IMR-90 (cell line): Measurements from ENCODE around the gene NANOS3. TPM values are rescaled to one million over a fixed set of nuclear protein-coding genes. Genes with fewer than 3 reads are reported as not detected.

Source experiments
- CEBPB ChIP-seq: IDR thresholded peaks from 2 replicates; pipeline ENCODE4 v1.6.1; 2012; ENCODE audit warnings: low read depth, low read length, improper control_type of control experiment
- polyA plus RNA-seq, 3 experiments: library from polyadenylated mRNA; depleted of rRNA; stranded (reverse); fragments of >200 nt; gene quantifications; 2 replicates each; pipeline ENCODE4 v1.2.3, GENCODE V29; 2012; ENCODE audit warnings: low replicate concordance in 1 of 3
- total RNA-seq: library from RNA; depleted of rRNA; stranded (reverse); fragments of >200 nt; gene quantifications from 2 replicates; pipeline ENCODE4 v1.2.3, GENCODE V29; 2012
- TF ChIP-seq, protein P1 (sequence below): fragments of 150-350 bp; IDR thresholded peaks from 2 replicates; pipeline ENCODE4 v1.6.1; 2016; ENCODE audit warnings: low read depth, mild to moderate bottlenecking, low read length, moderate library complexity, borderline replicate concordance

NANOS3 gene
- total and polyA plus RNA-seq, 2 of the 4 experiments (the other 2 are of a cell fraction): 0.63 TPM; not detected in 1

DNA sequence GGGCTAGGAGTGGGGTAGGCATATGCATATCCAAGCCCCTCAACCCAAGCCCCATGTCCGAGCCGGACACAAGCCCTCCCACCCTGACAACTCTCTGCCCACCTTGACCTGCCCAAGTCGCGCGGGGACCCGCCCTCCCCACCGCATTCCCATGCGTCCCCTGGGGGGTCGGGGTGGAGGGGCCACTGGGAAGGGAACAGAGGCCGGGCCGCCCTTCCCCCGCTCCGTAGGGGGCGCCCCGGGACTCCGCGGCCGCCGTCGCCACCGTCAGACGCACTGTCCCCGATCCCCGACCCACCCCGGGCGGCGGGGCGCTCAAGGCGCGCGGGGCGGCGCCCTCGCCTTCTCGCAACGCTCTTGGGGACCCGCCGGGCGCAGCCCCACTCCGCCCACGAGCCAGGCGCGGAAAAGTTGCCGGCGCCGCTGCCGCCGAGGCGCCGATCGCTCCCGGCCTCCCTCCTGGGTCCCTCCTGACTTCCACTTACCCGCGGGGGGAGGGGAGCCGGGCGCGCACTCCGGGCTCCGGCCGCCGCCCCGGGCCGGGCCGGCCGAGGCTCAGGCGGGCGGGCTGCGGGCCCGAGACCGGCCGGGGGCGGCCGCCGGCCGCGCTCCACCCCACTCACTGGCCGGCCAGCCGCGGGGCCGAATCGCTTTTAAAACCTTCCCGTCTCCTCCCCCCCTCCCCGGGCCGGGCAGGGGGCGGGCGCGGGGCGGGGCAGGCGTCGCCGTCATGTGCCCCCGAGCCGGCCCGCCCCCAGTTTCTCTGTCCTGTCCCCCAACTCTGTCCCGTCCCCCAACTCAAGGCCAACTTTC, 34.4 kb upstream of the NANOS3 start (continued):
- TF ChIP-seq, protein P1, sequence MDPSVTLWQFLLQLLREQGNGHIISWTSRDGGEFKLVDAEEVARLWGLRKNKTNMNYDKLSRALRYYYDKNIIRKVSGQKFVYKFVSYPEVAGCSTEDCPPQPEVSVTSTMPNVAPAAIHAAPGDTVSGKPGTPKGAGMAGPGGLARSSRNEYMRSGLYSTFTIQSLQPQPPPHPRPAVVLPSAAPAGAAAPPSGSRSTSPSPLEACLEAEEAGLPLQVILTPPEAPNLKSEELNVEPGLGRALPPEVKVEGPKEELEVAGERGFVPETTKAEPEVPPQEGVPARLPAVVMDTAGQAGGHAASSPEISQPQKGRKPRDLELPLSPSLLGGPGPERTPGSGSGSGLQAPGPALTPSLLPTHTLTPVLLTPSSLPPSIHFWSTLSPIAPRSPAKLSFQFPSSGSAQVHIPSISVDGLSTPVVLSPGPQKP: no peak
- no peak for TF ChIP-seq CEBPB
